Keratinocyte (primary cell): ENCODE results near the gene RTN4IP1. TPM values are rescaled to one million over a fixed set of nuclear protein-coding genes. Genes with fewer than 3 reads are reported as not detected.

ENCODE experiments used
- DNase-seq: peaks from one replicate; pipeline ENCODE4 v3.0.0-alpha.2; 2011; ENCODE audit warnings: low read depth, missing footprints, low spot score
- FAIRE-seq: peaks from 2 replicates; lab custom pipeline; 2011; peaks lifted over from hg19 to GRCh38; lab: Jason Lieb, UNC
- H2AFZ ChIP-seq: 2 replicates; pipeline ENCODE4 v1.6.0; 2012; ENCODE audit warnings: low read length, control low read depth, inconsistent platforms; ENCODE audit not compliant: control insufficient read depth
- H3K27ac ChIP-seq: 2 replicates; pipeline ENCODE4 v1.5.1; 2011; ENCODE audit warnings: low read length; ENCODE audit not compliant: control insufficient read depth, insufficient read depth
- H3K27me3 ChIP-seq: 3 replicates; pipeline ENCODE4 v1.6.0; 2011; ENCODE audit warnings: low read length; ENCODE audit not compliant: control insufficient read depth, insufficient read depth; ENCODE audit errors: extremely low read depth
- H3K36me3 ChIP-seq, 2 experiments: 2 replicates in 1 of 2; 3 replicates in 1 of 2; pipeline ENCODE4 v1.5.1; 2011; ENCODE audit warnings: low read length in 2 of 2, mild to moderate bottlenecking in 1 of 2; ENCODE audit not compliant: control insufficient read depth in 2 of 2, insufficient read depth in 2 of 2; ENCODE audit errors: extremely low read depth in 1 of 2
- H3K4me1 ChIP-seq: 3 replicates; pipeline ENCODE4 v1.5.1; 2011; ENCODE audit warnings: low read length; ENCODE audit not compliant: control insufficient read depth, insufficient read depth; ENCODE audit errors: extremely low read depth
- H3K4me2 ChIP-seq: 3 replicates; pipeline ENCODE4 v1.6.0; 2011; ENCODE audit warnings: low read depth, low read length; ENCODE audit not compliant: control insufficient read depth, insufficient read depth; ENCODE audit errors: extremely low read depth
- H3K4me3 ChIP-seq, 3 experiments: fragments of 200-600 bp in 1 of 3; sonication (generic) in 1 of 3; 2 replicates in 2 of 3; 3 replicates in 1 of 3; pipeline ENCODE4 v1.5.1; 2011 to 2016; ENCODE audit warnings: low read length in 3 of 3, mild to moderate bottlenecking in 3 of 3, control low read depth in 2 of 3, inconsistent platforms in 1 of 3, low read depth in 1 of 3, mixed read lengths in 1 of 3, mixed run types in 1 of 3, moderate library complexity in 1 of 3; ENCODE audit not compliant: control insufficient read depth in 2 of 3, insufficient read depth in 2 of 3; ENCODE audit errors: extremely low read depth in 1 of 3
- H3K79me2 ChIP-seq: 2 replicates; pipeline ENCODE4 v1.6.0; 2012; ENCODE audit warnings: low read length; ENCODE audit not compliant: control insufficient read depth, insufficient read depth
- H3K9ac ChIP-seq: 3 replicates; pipeline ENCODE4 v1.6.0; 2011; ENCODE audit warnings: low read length; ENCODE audit not compliant: control insufficient read depth, insufficient read depth; ENCODE audit errors: extremely low read depth
- H3K9me1 ChIP-seq: 3 replicates; pipeline ENCODE4 v1.6.0; 2011; ENCODE audit warnings: low read length; ENCODE audit not compliant: control insufficient read depth, insufficient read depth; ENCODE audit errors: extremely low read depth
- H3K9me3 ChIP-seq: 2 replicates; pipeline ENCODE4 v1.5.1; 2012; ENCODE audit warnings: low read depth, low read length; ENCODE audit not compliant: control insufficient read depth
- H4K20me1 ChIP-seq: 3 replicates; pipeline ENCODE4 v1.6.0; 2011; ENCODE audit warnings: low read length; ENCODE audit not compliant: control insufficient read depth, insufficient read depth; ENCODE audit errors: extremely low read depth
- EZH2 ChIP-seq: IDR thresholded peaks from one replicate; pipeline ENCODE4 v1.6.1; 2012; ENCODE audit warnings: inconsistent platforms, mild to moderate bottlenecking, low read length, moderate library complexity
- dilution Hi-C: fragments of 300-500 bp; cut with MboI; formaldehyde crosslinking; loops from one replicate; pipeline ENCODE4 v1.7.0; 2020; ENCODE audit warnings: low sequenced_read_pairs; ENCODE audit not compliant: extremely low pct_ligation_motif_present
- polyA plus RNA-seq, 5 experiments: library from polyadenylated mRNA; depleted of rRNA in 3 of 5; stranded (reverse) in 3 of 5; stranded (forward) in 1 of 5; unstranded in 1 of 5; fragments of >200 nt; gene quantifications; 1 replicate in 1 of 5; 2 replicates in 3 of 5; 3 replicates in 1 of 5; pipeline versions ENCODE4 v1.2.1 to v1.2.3, GENCODE V29; 2011 to 2012; ENCODE audit warnings: missing spikeins in 2 of 5, low read depth in 1 of 5, low replicate concordance in 1 of 5
- small RNA-seq, 3 experiments: library from RNA; depleted of rRNA; stranded (forward); fragments of <200 nt; gene quantifications; one replicate each; pipeline ENCODE3, GENCODE V24; 2012; ENCODE audit warnings: low read depth in 3 of 3, low replicate concordance in 1 of 3; ENCODE audit not compliant: insufficient read length in 3 of 3
- TF ChIP-seq, protein P1 (sequence below), 3 experiments: IDR thresholded peaks in 1 of 3; conservative IDR thresholded peaks in 1 of 3; optimal IDR thresholded peaks in 1 of 3; 2 replicates in 2 of 3; 3 replicates in 1 of 3; pipeline versions ENCODE3 to v1.5.1; 2011; ENCODE audit warnings: low read length in 3 of 3, mild to moderate bottlenecking in 3 of 3, moderate library complexity in 2 of 3, control low read depth in 1 of 3, inconsistent platforms in 1 of 3; ENCODE audit not compliant: insufficient read depth in 2 of 3; ENCODE audit errors: extremely low read depth in 1 of 3

The RTN4IP1 gene
- polyA plus RNA-seq, 1 donor (not counting 4 experiments of a cell fraction or from before 2014, with no cell fraction given) = 8.0 TPM

DNA sequence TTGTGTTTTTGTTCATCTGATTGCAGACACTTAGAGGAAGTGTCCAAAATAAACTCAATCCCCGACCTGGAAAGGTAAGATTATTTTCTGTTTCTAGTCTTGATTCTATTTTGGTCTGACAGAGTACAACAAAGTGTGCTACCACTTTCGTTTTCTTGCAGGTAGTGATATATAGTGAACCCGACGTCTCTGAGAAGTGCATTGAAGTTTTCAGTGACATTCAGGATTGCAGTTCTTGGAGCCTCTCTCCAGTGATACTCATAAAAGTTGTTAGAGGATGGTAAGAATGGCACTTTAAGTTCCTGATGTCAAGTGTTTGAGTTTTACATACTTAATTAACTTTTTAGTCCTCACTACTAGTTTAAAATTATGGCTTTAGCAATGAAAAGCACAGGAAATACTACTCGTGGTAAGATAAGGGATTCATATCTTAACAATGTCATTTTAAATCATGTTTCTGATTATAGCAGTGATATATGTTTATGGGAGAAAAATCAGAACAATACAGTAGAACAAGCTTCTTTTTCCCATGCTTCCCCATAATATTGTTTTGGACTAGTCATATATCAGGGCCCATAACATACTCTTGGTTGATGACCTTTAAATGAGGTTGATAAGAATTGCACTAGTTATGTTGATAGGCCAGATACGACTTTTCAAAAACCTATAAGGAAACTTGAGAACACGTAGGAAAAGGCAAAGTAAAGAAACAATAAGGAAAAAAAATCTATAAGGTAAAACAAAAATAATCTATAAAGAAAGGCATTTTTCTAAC lies 104.0 kb downstream of the RTN4IP1 start:
- H3K36me3 ChIP-seq = peaks cover 5 to 14% of the 10 kb centered on the region in 2 experiments
- peak overlapping the region; percentile 50 for H2AFZ ChIP-seq
- no peaks in the 10 kb centered on the region for H4K20me1 ChIP-seq
- H3K4me3 ChIP-seq = peak overlapping the region in 2 of 3 experiments; percentile 68 to 73
- FAIRE-seq (peak; percentile 67), DNase-seq (no peak)
- H3K4me2 ChIP-seq = peak overlapping the region; percentile 98
- H3K9me3 ChIP-seq = no peaks in the 10 kb centered on the region
- no peaks in the 10 kb centered on the region for H3K9me1 ChIP-seq
- H3K4me1 ChIP-seq = peaks cover 54% of the 10 kb centered on the region
- H3K27me3 ChIP-seq = no peaks in the 10 kb centered on the region
- H3K9ac ChIP-seq = peak overlapping the region; percentile 81
- H3K79me2 ChIP-seq = peaks cover 60% of the 10 kb centered on the region
- dilution Hi-C loops = no loop called here
- no peak for TF ChIP-seq EZH2
- TF ChIP-seq, protein P1, sequence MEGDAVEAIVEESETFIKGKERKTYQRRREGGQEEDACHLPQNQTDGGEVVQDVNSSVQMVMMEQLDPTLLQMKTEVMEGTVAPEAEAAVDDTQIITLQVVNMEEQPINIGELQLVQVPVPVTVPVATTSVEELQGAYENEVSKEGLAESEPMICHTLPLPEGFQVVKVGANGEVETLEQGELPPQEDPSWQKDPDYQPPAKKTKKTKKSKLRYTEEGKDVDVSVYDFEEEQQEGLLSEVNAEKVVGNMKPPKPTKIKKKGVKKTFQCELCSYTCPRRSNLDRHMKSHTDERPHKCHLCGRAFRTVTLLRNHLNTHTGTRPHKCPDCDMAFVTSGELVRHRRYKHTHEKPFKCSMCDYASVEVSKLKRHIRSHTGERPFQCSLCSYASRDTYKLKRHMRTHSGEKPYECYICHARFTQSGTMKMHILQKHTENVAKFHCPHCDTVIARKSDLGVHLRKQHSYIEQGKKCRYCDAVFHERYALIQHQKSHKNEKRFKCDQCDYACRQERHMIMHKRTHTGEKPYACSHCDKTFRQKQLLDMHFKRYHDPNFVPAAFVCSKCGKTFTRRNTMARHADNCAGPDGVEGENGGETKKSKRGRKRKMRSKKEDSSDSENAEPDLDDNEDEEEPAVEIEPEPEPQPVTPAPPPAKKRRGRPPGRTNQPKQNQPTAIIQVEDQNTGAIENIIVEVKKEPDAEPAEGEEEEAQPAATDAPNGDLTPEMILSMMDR (optimal IDR thresholded peaks at IDR 0.05 in 1 of 3, IDR thresholded peaks at IDR 0.05 in 1 of 3, conservative IDR thresholded peaks at IDR 0.05 in 1 of 3; ENCODE audit: extremely low read depth in 1 of 3, insufficient read depth in 2 of 3, low read length in 3 of 3) = no peak
- peak overlapping the region; percentile 99 for H3K27ac ChIP-seq

DNA sequence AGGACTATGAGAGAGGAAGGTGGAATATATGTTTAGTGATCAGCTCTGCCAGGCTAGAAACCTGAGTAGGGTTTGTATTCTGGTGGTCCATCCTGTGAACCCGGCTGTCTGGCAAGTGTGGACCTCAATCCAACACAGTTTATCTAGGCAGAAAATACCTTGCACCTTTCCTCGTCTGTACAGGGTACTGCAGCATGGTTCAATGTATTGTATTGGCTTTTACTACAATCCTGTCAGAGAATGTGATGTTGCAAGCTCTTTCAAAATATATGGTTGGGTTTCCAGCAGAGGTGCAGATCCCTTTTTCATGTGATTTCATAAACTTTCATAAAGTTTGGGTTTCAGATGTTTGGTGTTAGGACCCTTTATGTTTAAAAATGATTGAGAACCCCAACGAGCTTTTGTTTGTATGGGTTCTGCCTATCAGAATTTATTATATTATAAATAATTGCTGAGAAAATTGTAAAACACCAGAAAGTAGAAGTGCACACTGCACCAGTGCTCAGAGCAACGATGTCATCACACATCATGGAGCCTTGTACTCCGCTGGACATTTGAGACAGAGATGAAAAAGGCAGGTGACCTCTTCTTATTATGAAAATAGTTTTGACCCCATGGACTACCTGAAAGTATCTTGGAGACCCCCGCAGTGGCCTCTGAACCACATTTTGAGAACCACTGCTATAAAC lies 106.6 kb downstream of the RTN4IP1 start:
- DNase-seq (no peak), FAIRE-seq (no peak)
- Histone ChIP-seq H3K4me2 (peak overlapping the region; percentile 9), H2AFZ (no peak overlapping the region), H3K4me1 (peaks cover 50% of the 10 kb centered on the region), H3K9me1 (no peaks in the 10 kb centered on the region), H3K9me3 (no peaks in the 10 kb centered on the region), H4K20me1 (no peaks in the 10 kb centered on the region), H3K79me2 (peaks cover 57% of the 10 kb centered on the region), H3K27ac (peak overlapping the region; percentile 0), H3K4me3 (no peak overlapping the region), H3K36me3 (peaks cover 5 to 19% of the 10 kb centered on the region in 2 experiments), H3K9ac (no peak overlapping the region), H3K27me3 (no peaks in the 10 kb centered on the region)
- TF ChIP-seq, protein P1 (optimal IDR thresholded peaks at IDR 0.05 in 1 of 3, IDR thresholded peaks at IDR 0.05 in 1 of 3, conservative IDR thresholded peaks at IDR 0.05 in 1 of 3; ENCODE audit: extremely low read depth in 1 of 3, insufficient read depth in 2 of 3, low read length in 3 of 3) = no peak
- TF ChIP-seq EZH2 = no peak
- dilution Hi-C loops = no loop called here

Small RNAs within 50 kb of the gene (small RNA-seq; reads per million reads assigned to genes)
- 0 reads per million in 3 experiments for gene RNU6-527P

Other genes with a start within 250 kb of the RTN4IP1 start
- 10.9 to 14.6 TPM (median 10.9 TPM) in 3 replicates for gene QRSL1, start 80 bp upstream of the RTN4IP1 start, polyA plus RNA-seq